Activated CD4-positive, alpha-beta memory T cell treated with anti-CD3 and anti-CD28 coated beads, Interleukin-2, amount 10 ng/mL, durations not matched to agents 7 days and 5 days (primary cell): Measurements from ENCODE around the gene DUSP21. TPM values are rescaled to one million over a fixed set of nuclear protein-coding genes. Genes with fewer than 3 reads are reported as not detected.

Source experiments
- CTCF ChIA-PET: fragments of 350-600 bp; sonication (Branson Sonifier 250); formaldehyde crosslinking; loops from one replicate; lab custom pipeline; 2021; ENCODE audit warnings: antibody characterized with exemption, inconsistent platforms; lab: Charles Lee
- POLR2A ChIA-PET: fragments of 350-600 bp; sonication (Branson Sonifier 250); formaldehyde crosslinking; loops from one replicate; lab custom pipeline; 2021; ENCODE audit warnings: antibody characterized with exemption; lab: Charles Lee
- DNase-seq: peaks from one replicate; pipeline ENCODE4 v3.0.0-alpha.2; 2020
- H3K27ac Mint-ChIP-seq: one replicate; pipeline ENCODE4 v1.8.0; 2021; ENCODE audit warnings: mild to moderate bottlenecking, mixed read lengths
- H3K27me3 Mint-ChIP-seq: one replicate; pipeline ENCODE4 v1.8.0; 2021; ENCODE audit warnings: mixed read lengths
- H3K36me3 Mint-ChIP-seq: one replicate; pipeline ENCODE4 v1.8.0; 2021; ENCODE audit warnings: low read depth, mixed read lengths
- H3K4me1 Mint-ChIP-seq: one replicate; pipeline ENCODE4 v1.8.0; 2021; ENCODE audit warnings: mixed read lengths
- H3K4me3 Mint-ChIP-seq: one replicate; pipeline ENCODE4 v1.8.0; 2021; ENCODE audit warnings: mild to moderate bottlenecking, mixed read lengths
- H3K9me3 Mint-ChIP-seq: one replicate; pipeline ENCODE4 v1.8.0; 2021; ENCODE audit warnings: mixed read lengths
- total RNA-seq, 2 experiments: library from RNA; stranded (reverse); gene quantifications; one replicate each; pipeline ENCODE4 v1.2.3, GENCODE V29; 2021

Gene DUSP21
- total RNA-seq, 2 experiments from 2014 or later, result not detected

GRCh38 chrX:44871114-44871645 lies 27.4 kb downstream of the DUSP21 start:
- Mint-ChIP-seq H3K27me3 (no peaks in the 10 kb centered on the region), H3K4me1 (peaks cover 13% of the 10 kb centered on the region), H3K36me3 (peaks cover 5% of the 10 kb centered on the region), H3K27ac (peak overlapping the region; percentile 59), H3K4me3 (peak overlapping the region; percentile 43), H3K9me3 (no peaks in the 10 kb centered on the region)
- no peak for DNase-seq
- ChIA-PET CTCF (no interaction called here), POLR2A (interaction anchor here (1.5 to 5.6 kb wide), 2 partner anchors 34 to 198 kb away, joined by 4 to 36 read pairs; no protein-coding TSS in a partner anchor)

GRCh38 chrX:44871931-44872820 lies 28.4 kb downstream of the DUSP21 start:
- H3K27me3 Mint-ChIP-seq, result no peaks in the 10 kb centered on the region
- H3K4me1 Mint-ChIP-seq, result peaks cover 18% of the 10 kb centered on the region
- peak overlapping the region; percentile 96 for H3K4me3 Mint-ChIP-seq
- DNase-seq, result peak; percentile 35
- H3K27ac Mint-ChIP-seq, result peak overlapping the region; percentile 87
- H3K9me3 Mint-ChIP-seq, result no peaks in the 10 kb centered on the region
- ChIA-PET CTCF (no interaction called here), POLR2A (interaction anchor here (0.8 to 5.6 kb wide), 11 partner anchors 8 to 1965 kb away, joined by 3 to 36 read pairs (median 4); partner anchors contain the start of genes FUNDC1 and RP2)
- peaks cover 5% of the 10 kb centered on the region for H3K36me3 Mint-ChIP-seq

GRCh38 chrX:44872821-44873414 lies 29.1 kb downstream of the DUSP21 start, which contains the start of gene KDM6A:
TSS of gene KDM6A (plus strand) at chrX:44873188. CDS start at chrX:44873552, 364 bp downstream.
- ChIA-PET POLR2A (interaction anchor here (0.6 to 5.6 kb wide), 11 partner anchors 9 to 1965 kb away, joined by 3 to 36 read pairs (median 4); partner anchors contain the start of genes FUNDC1 and RP2), CTCF (no interaction called here)
- Mint-ChIP-seq H3K4me3 (peak within 1 kb of the TSS; percentile 96), H3K4me1 (peaks cover 20% of the 10 kb centered on the region), H3K27ac (peak within 1 kb of the TSS; percentile 98), H3K9me3 (no peaks in the 10 kb centered on the region), H3K36me3 (peaks cover 5% of the 10 kb centered on the region), H3K27me3 (no peaks in the 10 kb centered on the region)
- peak; percentile 96 for DNase-seq

GRCh38 chrX:44873415-44874276 lies 29.8 kb downstream of the DUSP21 start:
- Mint-ChIP-seq H3K4me3 (peak overlapping the region; percentile 96), H3K27me3 (no peaks in the 10 kb centered on the region), H3K4me1 (peaks cover 20% of the 10 kb centered on the region), H3K36me3 (peaks cover 5% of the 10 kb centered on the region), H3K27ac (peak overlapping the region; percentile 98), H3K9me3 (no peaks in the 10 kb centered on the region)
- DNase-seq, result peak; percentile 43
- POLR2A ChIA-PET, result interaction anchor here (0.6 to 5.6 kb wide), 14 partner anchors 9 to 933 kb away, joined by 3 to 36 read pairs (median 4); no protein-coding TSS in a partner anchor
- CTCF ChIA-PET, result no interaction called here

- H3K4me1 Mint-ChIP-seq, result peaks cover 23% of the 10 kb centered on the region
- H3K4me3 Mint-ChIP-seq, result peak overlapping the region; percentile 96
- H3K9me3 Mint-ChIP-seq, result no peaks in the 10 kb centered on the region
- peak; percentile 48 for DNase-seq
- no peaks in the 10 kb centered on the region for H3K27me3 Mint-ChIP-seq
- peaks cover 5% of the 10 kb centered on the region for H3K36me3 Mint-ChIP-seq
- H3K27ac Mint-ChIP-seq, result peak overlapping the region; percentile 98
- ChIA-PET CTCF (interaction anchor here (0.6 to 1.0 kb wide), 2 partner anchors 196 to 202 kb away, joined by 3 to 4 read pairs; no protein-coding TSS in a partner anchor), POLR2A (interaction anchor here (0.7 to 5.6 kb wide), 9 partner anchors 25 to 333 kb away, joined by 3 to 36 read pairs (median 3); no protein-coding TSS in a partner anchor)
Observed at GRCh38 chrX:44874420-44875184, 30.8 kb downstream of the DUSP21 start.

- H3K36me3 Mint-ChIP-seq, result peaks cover 6% of the 10 kb centered on the region
- H3K27ac Mint-ChIP-seq, result peak overlapping the region; percentile 98
- no peaks in the 10 kb centered on the region for H3K27me3 Mint-ChIP-seq
- no peaks in the 10 kb centered on the region for H3K9me3 Mint-ChIP-seq
- POLR2A ChIA-PET, result interaction anchor here (0.8 to 5.6 kb wide), 5 partner anchors 24 to 333 kb away, joined by 3 to 36 read pairs (median 5); no protein-coding TSS in a partner anchor
- CTCF ChIA-PET, result interaction anchor here (0.6 to 1.0 kb wide), 2 partner anchors 195 to 202 kb away, joined by 3 to 4 read pairs; no protein-coding TSS in a partner anchor
- peak overlapping the region; percentile 96 for H3K4me3 Mint-ChIP-seq
- DNase-seq, result no peak
- peaks cover 24% of the 10 kb centered on the region for H3K4me1 Mint-ChIP-seq
Observed at GRCh38 chrX:44875185-44875489, 31.3 kb downstream of the DUSP21 start.

GRCh38 chrX:44876086-44876485 lies 32.3 kb downstream of the DUSP21 start:
- DNase-seq, result no peak
- Mint-ChIP-seq H3K4me3 (peak overlapping the region; percentile 57), H3K36me3 (peaks cover 7% of the 10 kb centered on the region)

GRCh38 chrX:44876767-44877166 lies 32.9 kb downstream of the DUSP21 start:
- POLR2A ChIA-PET, result interaction anchor here (5.6 kb wide), 1 partner anchor 192 kb away, joined by 36 read pairs; no protein-coding TSS in a partner anchor
- Mint-ChIP-seq H3K27ac (no peak overlapping the region), H3K27me3 (no peaks in the 10 kb centered on the region), H3K36me3 (peaks cover 7% of the 10 kb centered on the region), H3K9me3 (no peaks in the 10 kb centered on the region), H3K4me1 (peaks cover 18% of the 10 kb centered on the region), H3K4me3 (no peak overlapping the region)
- CTCF ChIA-PET, result no interaction called here
- DNase-seq, result no peak

More at GRCh38 chrX:44876086-44876485, 32.3 kb downstream of the DUSP21 start:
- Mint-ChIP-seq H3K27ac (peak overlapping the region; percentile 26), H3K9me3 (no peaks in the 10 kb centered on the region), H3K27me3 (no peaks in the 10 kb centered on the region), H3K4me1 (peaks cover 23% of the 10 kb centered on the region)
- CTCF ChIA-PET, result no interaction called here
- POLR2A ChIA-PET, result interaction anchor here (1.2 to 5.6 kb wide), 2 partner anchors 70 to 193 kb away, joined by 5 to 36 read pairs; no protein-coding TSS in a partner anchor

- Mint-ChIP-seq H3K27me3 (no peaks in the 10 kb centered on the region), H3K9me3 (no peaks in the 10 kb centered on the region), H3K27ac (no peak overlapping the region), H3K36me3 (peaks cover 7% of the 10 kb centered on the region), H3K4me1 (peaks cover 18% of the 10 kb centered on the region), H3K4me3 (no peak overlapping the region)
- ChIA-PET POLR2A (no interaction called here), CTCF (no interaction called here)
- DNase-seq, result no peak
Observed at GRCh38 chrX:44878780-44879179, 35.0 kb downstream of the DUSP21 start.

- no peak for DNase-seq
- Mint-ChIP-seq H3K4me1 (peaks cover 12% of the 10 kb centered on the region), H3K27ac (no peak overlapping the region), H3K9me3 (no peaks in the 10 kb centered on the region), H3K4me3 (no peak overlapping the region), H3K36me3 (peaks cover 4% of the 10 kb centered on the region), H3K27me3 (no peaks in the 10 kb centered on the region)
- CTCF ChIA-PET, result no interaction called here
- POLR2A ChIA-PET, result no interaction called here
Observed at GRCh38 chrX:44881549-44881948, 37.7 kb downstream of the DUSP21 start.

- H3K4me1 Mint-ChIP-seq, result peaks cover 10% of the 10 kb centered on the region
- DNase-seq, result no peak
- POLR2A ChIA-PET, result interaction anchor here (0.7 to 0.9 kb wide), 2 partner anchors 10 to 517 kb away, joined by 4 to 6 read pairs; partner anchors contain the start of gene KDM6A
- peaks cover 4% of the 10 kb centered on the region for H3K36me3 Mint-ChIP-seq
- H3K27ac Mint-ChIP-seq, result no peak overlapping the region
- no peak overlapping the region for H3K4me3 Mint-ChIP-seq
- H3K9me3 Mint-ChIP-seq, result no peaks in the 10 kb centered on the region
- H3K27me3 Mint-ChIP-seq, result no peaks in the 10 kb centered on the region
- CTCF ChIA-PET, result interaction anchor here (1.4 kb wide), 1 partner anchor 16 kb away, joined by 3 read pairs; no protein-coding TSS in a partner anchor
Observed at GRCh38 chrX:44882635-44883034, 38.8 kb downstream of the DUSP21 start.
